Lower lobe of right lung (tissue), 2 donors: ENCODE measurements around the gene DDX4. TPM values are rescaled to one million over a fixed set of nuclear protein-coding genes. Genes with fewer than 3 reads are reported as not detected.

Experiments used
- ATAC-seq, 2 donors: fragments of 200-7000 bp; cut with Tn5 transposase; one replicate each; pipeline ENCODE4 v1.9.1; 2020 to 2022; ENCODE audit warnings: mild to moderate bottlenecking in 2 of 2, moderate library complexity in 2 of 2
- DNase-seq: peaks from one replicate; pipeline ENCODE4 v3.0.0-alpha.2; 2020
- H3K27ac ChIP-seq: fragments of 200-600 bp; one replicate; pipeline ENCODE4 v1.8.0; 2022
- H3K27me3 ChIP-seq: fragments of 200-600 bp; one replicate; pipeline ENCODE4 v1.8.0; 2022; ENCODE audit warnings: low read depth
- H3K36me3 ChIP-seq: fragments of 200-600 bp; one replicate; pipeline ENCODE4 v1.8.0; 2022; ENCODE audit warnings: mild to moderate bottlenecking
- H3K4me1 ChIP-seq: fragments of 200-600 bp; one replicate; pipeline ENCODE4 v1.8.0; 2022
- H3K4me3 ChIP-seq: fragments of 200-600 bp; one replicate; pipeline ENCODE4 v1.8.0; 2022; ENCODE audit warnings: mild to moderate bottlenecking
- H3K9me3 ChIP-seq: fragments of 200-600 bp; one replicate; pipeline ENCODE4 v1.8.0; 2022
- CTCF ChIP-seq: fragments of 200-600 bp; IDR thresholded peaks from one replicate; pipeline ENCODE4 v1.8.0; 2022; ENCODE audit warnings: antibody characterized with exemption, mild to moderate bottlenecking
- intact Hi-C: fragments of 100-400 bp; cut with DNase I; formaldehyde crosslinking; loops from one replicate; pipeline ENCODE4 v1.11.0; 2022
- total RNA-seq: library from RNA; stranded (reverse); fragmentation: NEBNext Ultra II Directional; extraction: Animal tissue kit (Norgen Biotek cat#: 25700); gene quantifications from one replicate; pipeline ENCODE4 v1.2.1, GENCODE V29; 2021
- donor health status: DM: no; HTN: yes; CAD: no; lungs with severe emphysema.

The DDX4 gene
- total RNA-seq, 1 donor from 2014 or later, result not detected

- no peak for TF ChIP-seq CTCF
- intact Hi-C loops, result no loop called here
- H3K27me3 ChIP-seq, result no peaks in the 10 kb centered on the region
- DNase-seq (no peak), ATAC-seq (no peak)
- no peak overlapping the region for H3K27ac ChIP-seq
- H3K4me1 ChIP-seq, result no peaks in the 10 kb centered on the region
- H3K4me3 ChIP-seq, result no peak overlapping the region
- peaks cover 7% of the 10 kb centered on the region for H3K36me3 ChIP-seq
- H3K9me3 ChIP-seq, result no peaks in the 10 kb centered on the region
Measured at GRCh38 chr5:55699041-55699688, 38.7 kb upstream of the DDX4 start.

- no peak overlapping the region for H3K27ac ChIP-seq
- H3K9me3 ChIP-seq, result no peaks in the 10 kb centered on the region
- no peaks in the 10 kb centered on the region for H3K4me1 ChIP-seq
- intact Hi-C loops, result no loop called here
- no peak for TF ChIP-seq CTCF
- no peak overlapping the region for H3K4me3 ChIP-seq
- H3K36me3 ChIP-seq, result peaks cover 7% of the 10 kb centered on the region
- no peaks in the 10 kb centered on the region for H3K27me3 ChIP-seq
- ATAC-seq, result no peak
- no peak for DNase-seq
Measured at GRCh38 chr5:55700745-55701144, 37.1 kb upstream of the DDX4 start.

- Histone ChIP-seq H3K4me3 (no peak overlapping the region), H3K4me1 (no peaks in the 10 kb centered on the region), H3K9me3 (no peaks in the 10 kb centered on the region), H3K36me3 (peaks cover 7% of the 10 kb centered on the region), H3K27ac (no peak overlapping the region), H3K27me3 (no peaks in the 10 kb centered on the region)
- intact Hi-C loops, result no loop called here
- DNase-seq, result no peak
- no peak for TF ChIP-seq CTCF
- no peak for ATAC-seq
Measured at GRCh38 chr5:55701462-55702103, 36.3 kb upstream of the DDX4 start.

GRCh38 chr5:55702598-55703345 is 35.1 kb upstream of the DDX4 start:
- no peak for ATAC-seq
- intact Hi-C loops, result no loop called here
- TF ChIP-seq CTCF, result no peak

GRCh38 chr5:55706230-55706629 is 31.6 kb upstream of the DDX4 start:
- DNase-seq (no peak), ATAC-seq (no peak)
- Histone ChIP-seq H3K9me3 (no peaks in the 10 kb centered on the region), H3K27me3 (no peaks in the 10 kb centered on the region), H3K4me3 (no peak overlapping the region), H3K4me1 (peaks cover 12% of the 10 kb centered on the region), H3K36me3 (peaks cover 9% of the 10 kb centered on the region), H3K27ac (no peak overlapping the region)
- no peak for TF ChIP-seq CTCF
- intact Hi-C loops, result no loop called here

More at GRCh38 chr5:55702598-55703345, 35.1 kb upstream of the DDX4 start:
- no peaks in the 10 kb centered on the region for H3K4me1 ChIP-seq
- peaks cover 1% of the 10 kb centered on the region for H3K36me3 ChIP-seq
- no peak for DNase-seq
- no peak overlapping the region for H3K4me3 ChIP-seq
- H3K27me3 ChIP-seq, result no peaks in the 10 kb centered on the region
- H3K9me3 ChIP-seq, result no peaks in the 10 kb centered on the region
- H3K27ac ChIP-seq, result no peak overlapping the region
